B cell (primary cell): Measurements from ENCODE around the gene PRKG2. TPM values are rescaled to one million over a fixed set of nuclear protein-coding genes. Genes with fewer than 3 reads are reported as not detected.

Source experiments
- ATAC-seq: fragments of 200-7000 bp; cut with Tn5 transposase; one replicate; pipeline ENCODE4 v1.10.0; 2021; ENCODE audit warnings: low read depth, mild to moderate bottlenecking, moderate number of reproducible peaks, moderate library complexity
- CTCF ChIA-PET: fragments of 350-600 bp; sonication (Branson Sonifier 250); formaldehyde crosslinking; loops from one replicate; lab custom pipeline; 2021; ENCODE audit warnings: antibody characterized with exemption, inconsistent platforms; lab: Charles Lee
- POLR2A ChIA-PET: fragments of 350-600 bp; sonication (Branson Sonifier 250); formaldehyde crosslinking; loops from one replicate; lab custom pipeline; 2021; ENCODE audit warnings: antibody characterized with exemption; lab: Charles Lee
- DNase-seq: peaks from one replicate; pipeline ENCODE4 v3.0.0; 2013
- H2AFZ ChIP-seq: 2 replicates; pipeline ENCODE4 v1.6.1; 2012; ENCODE audit warnings: mild to moderate bottlenecking, low read depth, low read length; ENCODE audit not compliant: insufficient read depth, poor library complexity, severe bottlenecking
- H3K27ac ChIP-seq, 2 donors: 1 replicate in 1 of 2; 2 replicates in 1 of 2; pipeline ENCODE4 v1.5.1; 2012 to 2013; ENCODE audit warnings: low read length in 2 of 2, mild to moderate bottlenecking in 2 of 2, moderate library complexity in 1 of 2
- H3K27me3 ChIP-seq, 4 experiments: fragments of 200-600 bp in 1 of 4; sonication (generic) in 1 of 4; replicated peaks in 1 of 4; 1 replicate in 2 of 4; 2 replicates in 2 of 4; pipeline versions ENCODE4 v1.6.1 to v1.7.0; 2013 to 2016; ENCODE audit warnings: low read length in 3 of 4, mild to moderate bottlenecking in 2 of 4, mixed read lengths in 1 of 4, moderate library complexity in 1 of 4; ENCODE audit not compliant: insufficient read depth in 4 of 4, control insufficient read depth in 3 of 4; ENCODE audit errors: control extremely low read depth in 1 of 4
- H3K36me3 ChIP-seq, 2 experiments: replicated peaks in 1 of 2; 1 replicate in 1 of 2; 2 replicates in 1 of 2; pipeline versions ENCODE4 v1.6.1 to v1.7.1; 2013; ENCODE audit warnings: low read length in 1 of 2; ENCODE audit not compliant: insufficient read depth in 2 of 2, control insufficient read depth in 1 of 2; ENCODE audit errors: control extremely low read depth in 1 of 2, extremely low read depth in 1 of 2
- H3K4me1 ChIP-seq, 2 donors: fragments of 200-600 bp in 1 of 2; sonication (generic) in 1 of 2; 1 replicate in 1 of 2; 2 replicates in 1 of 2; pipeline versions ENCODE4 v1.5.1 to v1.6.1; 2013 to 2017; ENCODE audit warnings: low read length in 2 of 2; ENCODE audit not compliant: control insufficient read depth in 2 of 2, insufficient read depth in 2 of 2
- H3K4me2 ChIP-seq: replicated peaks from 2 replicates; pipeline ENCODE3; 2012; ENCODE audit warnings: mild to moderate bottlenecking, low read depth, low read length; ENCODE audit not compliant: poor library complexity, severe bottlenecking
- H3K4me3 ChIP-seq, 5 experiments: fragments of 200-600 bp in 1 of 5; sonication (generic) in 1 of 5; 1 replicate in 3 of 5; 2 replicates in 2 of 5; pipeline versions ENCODE4 v1.5.1 to v1.7.0; 2011 to 2016; ENCODE audit warnings: low read length in 4 of 5, mild to moderate bottlenecking in 4 of 5, low read depth in 2 of 5, control low read depth in 1 of 5, moderate library complexity in 1 of 5; ENCODE audit not compliant: insufficient read depth in 1 of 5; ENCODE audit errors: control extremely low read depth in 1 of 5, extremely low read depth in 1 of 5
- H3K79me2 ChIP-seq: fragments of 200-600 bp; sonication (generic); one replicate; pipeline ENCODE4 v1.6.0; 2016; ENCODE audit warnings: low read length; ENCODE audit not compliant: control insufficient read depth, insufficient read depth
- H3K9ac ChIP-seq: fragments of 200-600 bp; sonication (generic); 2 replicates; pipeline ENCODE4 v1.6.1; 2017; ENCODE audit warnings: mild to moderate bottlenecking, low read length, moderate library complexity
- H3K9me3 ChIP-seq, 3 donors: one replicate each; pipeline versions ENCODE4 v1.6.1 to v1.7.1; 2013; ENCODE audit warnings: low read length in 2 of 3; ENCODE audit not compliant: control insufficient read depth in 2 of 3, insufficient read depth in 1 of 3; ENCODE audit errors: control extremely low read depth in 1 of 3
- H4K20me1 ChIP-seq: 2 replicates; pipeline ENCODE4 v1.6.0; 2012; ENCODE audit warnings: mild to moderate bottlenecking, low read length; ENCODE audit not compliant: insufficient read depth, control insufficient read depth, poor library complexity, severe bottlenecking
- H3K27ac Mint-ChIP-seq: one replicate; pipeline ENCODE4 v1.8.0; 2021; ENCODE audit warnings: mixed read lengths
- H3K27me3 Mint-ChIP-seq: one replicate; pipeline ENCODE4 v1.8.0; 2021; ENCODE audit warnings: mixed read lengths
- H3K4me1 Mint-ChIP-seq: one replicate; pipeline ENCODE4 v1.8.0; 2021; ENCODE audit warnings: mixed read lengths
- H3K4me3 Mint-ChIP-seq: one replicate; pipeline ENCODE4 v1.8.0; 2021; ENCODE audit warnings: mixed read lengths
- H3K9me3 Mint-ChIP-seq: one replicate; pipeline ENCODE4 v1.8.0; 2022; ENCODE audit warnings: mixed read lengths; ENCODE audit not compliant: insufficient read depth
- EZH2 ChIP-seq: IDR thresholded peaks from 2 replicates; pipeline ENCODE4 v1.6.1; 2012; ENCODE audit warnings: borderline replicate concordance, low read depth, mild to moderate bottlenecking, moderate library complexity, low read length; ENCODE audit not compliant: insufficient read depth, poor library complexity, severe bottlenecking
- WGBS: methylation state at CpG from one replicate; pipeline ENCODE4 v1.1.5; 2013; ENCODE audit warnings: missing lambda C conversion rate; ENCODE audit not compliant: insufficient coverage; 5-methylcytosine and 5-hydroxymethylcytosine counted together
- intact Hi-C: fragments of 100-400 bp; cut with micrococcal nuclease; formaldehyde crosslinking; loops from one replicate; pipeline ENCODE4 v1.10.0; 2022
- polyA plus RNA-seq: library from polyadenylated mRNA; depleted of rRNA; stranded (reverse); fragments of >200 nt; gene quantifications from 2 replicates; pipeline ENCODE4 v1.2.3, GENCODE V29; 2012
- total RNA-seq, 2 donors: library from RNA; stranded (reverse); fragments of 120-200 nt in 1 of 2; gene quantifications; 1 replicate in 1 of 2; 2 replicates in 1 of 2; pipeline versions ENCODE4 v1.2.3 to v1.2.4, GENCODE V29; 2013 to 2022
- TF ChIP-seq, protein P1 (sequence below): fragments of 200-600 bp; IDR thresholded peaks from one replicate; pipeline ENCODE4 v1.8.0; 2022; ENCODE audit warnings: antibody characterized with exemption, mild to moderate bottlenecking

PRKG2 gene
- total and polyA plus RNA-seq, 2 donors (not counting 1 experiment from before 2014, with no cell fraction given), result 0.61 to 0.86 TPM

DNA sequence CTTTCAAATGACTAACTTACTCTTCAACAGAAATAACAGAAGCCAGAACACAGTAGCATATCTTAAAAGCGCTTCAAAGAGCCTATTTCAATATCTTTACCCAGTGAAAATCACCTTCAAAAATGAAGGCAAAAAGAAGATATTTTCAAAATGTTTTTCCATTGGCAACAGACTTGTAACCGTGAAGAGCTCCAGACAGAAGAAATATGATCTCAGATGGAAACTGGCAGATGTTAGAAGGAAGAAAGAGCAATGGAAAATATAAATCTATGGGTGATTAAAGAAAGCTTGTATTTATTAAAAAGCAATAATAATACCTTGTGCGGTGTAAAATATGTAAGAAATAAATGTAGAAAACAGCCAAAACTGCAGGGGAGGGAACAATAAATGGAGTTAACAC is 35.7 kb downstream of the PRKG2 start:
- Histone ChIP-seq H3K4me1 (no peaks in the 10 kb centered on the region), H4K20me1 (no peaks in the 10 kb centered on the region), H3K79me2 (no peaks in the 10 kb centered on the region), H3K4me3 (no peak overlapping the region), H3K9me3 (peaks cover 0 to 4% (median 0%) of the 10 kb centered on the region in 3 donors), H3K27me3 (no peaks in the 10 kb centered on the region), H2AFZ (no peak overlapping the region), H3K4me2 (no peak overlapping the region), H3K9ac (no peak overlapping the region), H3K27ac (no peak overlapping the region), H3K36me3 (no peaks in the 10 kb centered on the region)
- Mint-ChIP-seq H3K9me3 (no peaks in the 10 kb centered on the region), H3K4me3 (no peak overlapping the region), H3K4me1 (no peaks in the 10 kb centered on the region), H3K27me3 (no peaks in the 10 kb centered on the region), H3K27ac (no peak overlapping the region)
- no CpG with 5 or more reads among the region's 3 CpGs for WGBS
- intact Hi-C loops, result no loop called here
- CTCF ChIA-PET, result no interaction called here
- no peak for ATAC-seq
- TF ChIP-seq, protein P1, sequence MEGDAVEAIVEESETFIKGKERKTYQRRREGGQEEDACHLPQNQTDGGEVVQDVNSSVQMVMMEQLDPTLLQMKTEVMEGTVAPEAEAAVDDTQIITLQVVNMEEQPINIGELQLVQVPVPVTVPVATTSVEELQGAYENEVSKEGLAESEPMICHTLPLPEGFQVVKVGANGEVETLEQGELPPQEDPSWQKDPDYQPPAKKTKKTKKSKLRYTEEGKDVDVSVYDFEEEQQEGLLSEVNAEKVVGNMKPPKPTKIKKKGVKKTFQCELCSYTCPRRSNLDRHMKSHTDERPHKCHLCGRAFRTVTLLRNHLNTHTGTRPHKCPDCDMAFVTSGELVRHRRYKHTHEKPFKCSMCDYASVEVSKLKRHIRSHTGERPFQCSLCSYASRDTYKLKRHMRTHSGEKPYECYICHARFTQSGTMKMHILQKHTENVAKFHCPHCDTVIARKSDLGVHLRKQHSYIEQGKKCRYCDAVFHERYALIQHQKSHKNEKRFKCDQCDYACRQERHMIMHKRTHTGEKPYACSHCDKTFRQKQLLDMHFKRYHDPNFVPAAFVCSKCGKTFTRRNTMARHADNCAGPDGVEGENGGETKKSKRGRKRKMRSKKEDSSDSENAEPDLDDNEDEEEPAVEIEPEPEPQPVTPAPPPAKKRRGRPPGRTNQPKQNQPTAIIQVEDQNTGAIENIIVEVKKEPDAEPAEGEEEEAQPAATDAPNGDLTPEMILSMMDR, result no peak
- no peak for DNase-seq
- POLR2A ChIA-PET, result no interaction called here

- no peaks in the 10 kb centered on the region for H3K27me3 ChIP-seq
- Mint-ChIP-seq H3K27me3 (no peaks in the 10 kb centered on the region), H3K4me3 (no peak overlapping the region), H3K27ac (no peak overlapping the region), H3K4me1 (no peaks in the 10 kb centered on the region), H3K9me3 (no peaks in the 10 kb centered on the region)
- no peak overlapping the region for H3K4me2 ChIP-seq
- no peaks in the 10 kb centered on the region for H3K79me2 ChIP-seq
- H2AFZ ChIP-seq, result no peak overlapping the region
- intact Hi-C loops, result no loop called here
- WGBS, result no CpG with 5 or more reads among the region's 1 CpG
- ChIA-PET POLR2A (no interaction called here), CTCF (no interaction called here)
- H3K9me3 ChIP-seq, result peaks cover 0 to 4% (median 0%) of the 10 kb centered on the region in 3 donors
- no peak overlapping the region for H3K9ac ChIP-seq
- no peak for DNase-seq
- no peaks in the 10 kb centered on the region for H3K36me3 ChIP-seq
- H3K4me1 ChIP-seq, result no peaks in the 10 kb centered on the region
- H4K20me1 ChIP-seq, result no peaks in the 10 kb centered on the region
- ATAC-seq, result no peak
- no peak overlapping the region for H3K4me3 ChIP-seq
- no peak overlapping the region for H3K27ac ChIP-seq
- TF ChIP-seq EZH2, result no peak
- TF ChIP-seq, protein P1, result no peak
Observed at GRCh38 chr4:81173213-81173612, 41.8 kb downstream of the PRKG2 start.
